Stomach (tissue), 9 donors: Measurements from ENCODE around the gene NKAIN2. TPM values are rescaled to one million over a fixed set of nuclear protein-coding genes. Genes with fewer than 3 reads are reported as not detected.
"Not testable (repeated sequence)": the region's sequence is repeated elsewhere in the genome, so short reads cannot be mapped to it uniquely, and the experiment has no call there.

Source experiments
- DNase-seq, 2 donors: peaks; one replicate each; pipeline versions ENCODE4 v3.0.0 to v3.0.0-alpha.2; 2013 to 2019
- H3K27ac ChIP-seq, 5 donors: fragments of 200-600 bp in 4 of 5; sonication (generic) in 4 of 5; one replicate each; pipeline ENCODE4 v1.5.1; 2013 to 2019; ENCODE audit warnings: mild to moderate bottlenecking in 1 of 5, moderate library complexity in 1 of 5
- H3K27me3 ChIP-seq, 3 donors: fragments of 200-600 bp; sonication (generic); one replicate each; pipeline ENCODE4 v1.5.1; 2017 to 2019; ENCODE audit warnings: mixed run types in 1 of 3
- H3K36me3 ChIP-seq, 4 donors: fragments of 200-600 bp; sonication (generic); 1 replicate in 3 of 4; 2 replicates in 1 of 4; pipeline ENCODE4 v1.5.1; 2016 to 2019
- H3K4me1 ChIP-seq, 4 donors: fragments of 200-600 bp; sonication (generic); one replicate each; pipeline ENCODE4 v1.5.1; 2016 to 2019
- H3K4me3 ChIP-seq, 4 donors: fragments of 200-600 bp; sonication (generic) in 3 of 4; one replicate each; pipeline ENCODE4 v1.5.1; 2016 to 2019; ENCODE audit warnings: mild to moderate bottlenecking in 1 of 4
- H3K9me3 ChIP-seq, 4 donors: fragments of 200-600 bp; sonication (generic); one replicate each; pipeline ENCODE4 v1.5.1; 2016 to 2019
- CTCF ChIP-seq, 7 experiments: fragments of 450-650 bp in 4 of 7; fragments of 200-600 bp in 3 of 7; sonication (generic) in 3 of 7; IDR thresholded peaks; one replicate each; pipeline ENCODE4 v1.5.1; 2016 to 2019; ENCODE audit warnings: antibody characterized with exemption in 7 of 7, control low read depth in 2 of 7, mild to moderate bottlenecking in 1 of 7
- EP300 ChIP-seq: sonication (generic); formaldehyde crosslinking; IDR thresholded peaks from one replicate; pipeline ENCODE4 v1.6.1; 2017; ENCODE audit warnings: antibody characterized with exemption
- POLR2A ChIP-seq, 4 donors: fragments of 450-650 bp; IDR thresholded peaks; one replicate each; pipeline ENCODE4 v1.6.1; 2016; ENCODE audit warnings: antibody characterized with exemption in 4 of 4, control low read depth in 2 of 4, mild to moderate bottlenecking in 1 of 4, moderate library complexity in 1 of 4
- POLR2AphosphoS5 ChIP-seq, 3 donors: sonication (generic); formaldehyde crosslinking; IDR thresholded peaks; one replicate each; pipeline ENCODE4 v1.6.1; 2016; ENCODE audit warnings: antibody characterized with exemption in 3 of 3
- WGBS, 5 donors: extraction: QIAGEN DNeasy Blood & Tissue Kit in 3 of 5; methylation state at CpG; one replicate each; pipeline versions ENCODE4 v1.1.5 to v1.1.7; 2013 to 2018; 5-methylcytosine and 5-hydroxymethylcytosine counted together
- intact Hi-C: fragments of 100-400 bp; cut with DNase I; formaldehyde crosslinking; loops from one replicate; pipeline ENCODE4 v1.15.1; 2023; ENCODE audit warnings: low total_unique reads
- polyA plus RNA-seq, 3 donors: library from polyadenylated mRNA; stranded (reverse); fragments of 200-250 nt; gene quantifications; one replicate each; pipeline ENCODE4 v1.2.3, GENCODE V29; 2013
- total RNA-seq, 5 donors: library from RNA; depleted of rRNA; stranded (reverse); fragments of >200 nt; gene quantifications; one replicate each; pipeline versions ENCODE4 v1.1.0 to v1.2.3, GENCODE V29; 2014 to 2016
- donor health status: healthy with polysubstance abuse.
- donor health status: Bipolar disorder and iron deficiency.
- donor health status: healthy.

NKAIN2 gene
- total and polyA plus RNA-seq, 8 donors = 0.13 to 9.6 (median 1.5) TPM; not detected in 5

GRCh38 chr6:124324237-124324636, 520.6 kb downstream of the NKAIN2 start:
- Histone ChIP-seq H3K36me3 (no peaks in the 10 kb centered on the region), H3K9me3 (peaks cover 0 to 9% (median 3%) of the 10 kb centered on the region in 4 donors), H3K4me3 (no peak overlapping the region), H3K27me3 (no peaks in the 10 kb centered on the region), H3K4me1 (no peaks in the 10 kb centered on the region), H3K27ac (no peak overlapping the region)
- intact Hi-C loops = no loop called here
- DNase-seq = no peak
- no peak for TF ChIP-seq POLR2A (IDR thresholded peaks at IDR 0.05)
- TF ChIP-seq EP300 = no peak
- no peak for TF ChIP-seq POLR2AphosphoS5 (IDR thresholded peaks at IDR 0.05)
- no peak for TF ChIP-seq CTCF (IDR thresholded peaks at IDR 0.05)

GRCh38 chr6:124330197-124330596, 526.5 kb downstream of the NKAIN2 start:
- Histone ChIP-seq H3K27ac (no peak overlapping the region), H3K27me3 (no peaks in the 10 kb centered on the region), H3K36me3 (no peaks in the 10 kb centered on the region), H3K4me3 (no peak overlapping the region), H3K4me1 (no peaks in the 10 kb centered on the region), H3K9me3 (peaks cover 0 to 22% (median 0%) of the 10 kb centered on the region in 4 donors)
- no peak for DNase-seq
- 47 to 66% (median 59%) methylated on average over 1 of the region's 1 CpG for WGBS, 5 donors
- intact Hi-C loops = no loop called here
- TF ChIP-seq EP300 (no peak), POLR2AphosphoS5 (IDR thresholded peaks at IDR 0.05) (no peak), CTCF (IDR thresholded peaks at IDR 0.05) (no peak), POLR2A (IDR thresholded peaks at IDR 0.05) (no peak)

- intact Hi-C loops = no loop called here
- Histone ChIP-seq H3K9me3 (peaks cover 0 to 18% (median 0%) of the 10 kb centered on the region in 4 donors), H3K4me3 (no peak overlapping the region), H3K27ac (no peak overlapping the region), H3K36me3 (no peaks in the 10 kb centered on the region), H3K27me3 (no peaks in the 10 kb centered on the region), H3K4me1 (no peaks in the 10 kb centered on the region)
- TF ChIP-seq EP300 (no peak), CTCF (IDR thresholded peaks at IDR 0.05) (no peak), POLR2A (IDR thresholded peaks at IDR 0.05) (no peak), POLR2AphosphoS5 (IDR thresholded peaks at IDR 0.05) (no peak)
- no peak for DNase-seq
- 51 to 63% (median 60%) methylated on average over 4 of the region's 4 CpGs for WGBS, 5 donors
These were observed 530.7 kb downstream of the NKAIN2 start for GRCh38 chr6:124334359-124334758.

GRCh38 chr6:124339610-124340334, 536.1 kb downstream of the NKAIN2 start:
- no peaks in the 10 kb centered on the region for H3K4me1 ChIP-seq
- TF ChIP-seq POLR2AphosphoS5 (IDR thresholded peaks at IDR 0.05) (no peak), CTCF (IDR thresholded peaks at IDR 0.05) (no peak), EP300 (no peak), POLR2A (IDR thresholded peaks at IDR 0.05) (no peak)
- no peak overlapping the region for H3K4me3 ChIP-seq
- DNase-seq = no peak
- H3K9me3 ChIP-seq = peaks cover 0 to 19% (median 0%) of the 10 kb centered on the region in 4 donors
- no peak overlapping the region for H3K27ac ChIP-seq
- H3K36me3 ChIP-seq = no peaks in the 10 kb centered on the region
- H3K27me3 ChIP-seq = no peaks in the 10 kb centered on the region
- intact Hi-C loops = loop anchor here (5.0 kb wide), 1 partner anchor 378 kb away; no protein-coding TSS in a partner anchor
- 74 to 81% (median 78%) methylated on average over 5 of the region's 5 CpGs for WGBS, 5 donors

- peaks cover 0 to 20% (median 3%) of the 10 kb centered on the region in 4 donors for H3K9me3 ChIP-seq
- H3K4me3 ChIP-seq, H3K27me3 ChIP-seq, H3K4me1 ChIP-seq, DNase-seq, H3K36me3 ChIP-seq, H3K27ac ChIP-seq, intact Hi-C loops: not testable (repeated sequence)
- WGBS, 5 donors = 78 to 97% (median 89%) methylated on average over 3 to 6 of the region's 6 CpGs
These were observed 544.7 kb downstream of the NKAIN2 start for GRCh38 chr6:124348339-124348738.
